ENCODE data around the gene REELD1. TPM values are rescaled to one million over a fixed set of nuclear protein-coding genes. Genes with fewer than 3 reads are reported as not detected.

REELD1 gene
- total RNA-seq, 1 experiment from 2014 or later: not detected

DNA sequence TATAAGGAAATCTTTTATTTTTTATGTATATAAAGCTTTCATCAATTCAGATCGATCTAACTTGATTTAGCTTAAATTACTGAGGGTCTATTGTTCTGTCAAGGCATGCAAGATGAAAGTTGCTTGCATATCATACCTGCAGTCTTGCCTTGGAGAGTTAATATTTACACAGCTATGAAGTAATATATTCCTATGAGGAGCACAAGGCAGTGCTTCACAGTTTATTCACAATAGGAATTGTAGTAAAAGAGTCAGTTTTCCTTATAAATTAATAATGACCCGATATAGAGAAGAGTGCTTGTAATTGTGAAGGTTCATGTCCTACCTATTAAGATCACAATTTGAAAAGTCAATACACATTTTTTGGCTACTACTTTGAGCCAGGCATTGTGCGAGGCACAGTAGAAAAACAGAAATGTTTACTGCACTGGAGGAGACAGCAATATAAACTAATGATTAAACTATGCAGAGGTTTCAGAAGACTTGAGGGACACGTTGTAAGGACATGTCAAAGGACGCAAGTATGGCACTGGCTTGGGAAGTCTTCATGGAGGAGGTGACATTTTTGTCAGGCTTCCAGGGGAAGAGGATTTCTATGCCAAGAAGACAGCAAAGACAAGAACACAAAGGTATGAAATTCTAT lies 38.8 kb downstream of the REELD1 start:
- H4K20me1 ChIP-seq (ENCODE audit: insufficient read depth): no peaks in the 10 kb centered on the region
- H3K36me3 ChIP-seq (ENCODE audit: low read depth): no peaks in the 10 kb centered on the region
- no peaks in the 10 kb centered on the region for H3K79me2 ChIP-seq (ENCODE audit: low read depth)
- POLR2A ChIA-PET (ENCODE audit: unreplicated experiment): interaction anchor here (0.5 kb wide), 2 partner anchors 267 to 335 kb away, joined by 3 to 11 read pairs; no protein-coding TSS in a partner anchor
- H3K4me3 ChIP-seq: no peak overlapping the region
- no peaks in the 10 kb centered on the region for H3K27me3 ChIP-seq (ENCODE audit: insufficient read depth, low read depth)
- H3K9me2 ChIP-seq (ENCODE audit: insufficient read depth): no peaks in the 10 kb centered on the region
- no peak for TF ChIP-seq EZH2 (IDR thresholded peaks at IDR 0.05; ENCODE audit: low read depth)
- TF ChIP-seq, protein P1, sequence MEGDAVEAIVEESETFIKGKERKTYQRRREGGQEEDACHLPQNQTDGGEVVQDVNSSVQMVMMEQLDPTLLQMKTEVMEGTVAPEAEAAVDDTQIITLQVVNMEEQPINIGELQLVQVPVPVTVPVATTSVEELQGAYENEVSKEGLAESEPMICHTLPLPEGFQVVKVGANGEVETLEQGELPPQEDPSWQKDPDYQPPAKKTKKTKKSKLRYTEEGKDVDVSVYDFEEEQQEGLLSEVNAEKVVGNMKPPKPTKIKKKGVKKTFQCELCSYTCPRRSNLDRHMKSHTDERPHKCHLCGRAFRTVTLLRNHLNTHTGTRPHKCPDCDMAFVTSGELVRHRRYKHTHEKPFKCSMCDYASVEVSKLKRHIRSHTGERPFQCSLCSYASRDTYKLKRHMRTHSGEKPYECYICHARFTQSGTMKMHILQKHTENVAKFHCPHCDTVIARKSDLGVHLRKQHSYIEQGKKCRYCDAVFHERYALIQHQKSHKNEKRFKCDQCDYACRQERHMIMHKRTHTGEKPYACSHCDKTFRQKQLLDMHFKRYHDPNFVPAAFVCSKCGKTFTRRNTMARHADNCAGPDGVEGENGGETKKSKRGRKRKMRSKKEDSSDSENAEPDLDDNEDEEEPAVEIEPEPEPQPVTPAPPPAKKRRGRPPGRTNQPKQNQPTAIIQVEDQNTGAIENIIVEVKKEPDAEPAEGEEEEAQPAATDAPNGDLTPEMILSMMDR (conservative IDR thresholded peaks at IDR 0.05): no peak
- no peak overlapping the region for H3K4me2 ChIP-seq
- no peaks in the 10 kb centered on the region for H3K9me3 ChIP-seq (ENCODE audit: insufficient read depth, low read depth)
- BruUV-seq (replicated peaks): no TSS peak
- no peaks in the 10 kb centered on the region for H3F3A ChIP-seq (ENCODE audit: insufficient read depth, low read depth)
- CTCF ChIA-PET: no interaction called here
- H3K4me1 ChIP-seq (replicated peaks; ENCODE audit: insufficient read depth): peaks cover 15% of the 10 kb centered on the region
- no peak overlapping the region for H3K27ac ChIP-seq
- DNase-seq: no peak
- no peak overlapping the region for H2AFZ ChIP-seq
- intact Hi-C loops (cut with micrococcal nuclease; ENCODE audit: unreplicated experiment): no loop called here

- Histone ChIP-seq H3K27ac (no peak overlapping the region), H4K20me1 (ENCODE audit: insufficient read depth) (no peaks in the 10 kb centered on the region), H3K9me2 (ENCODE audit: insufficient read depth) (no peaks in the 10 kb centered on the region), H3K79me2 (ENCODE audit: low read depth) (no peaks in the 10 kb centered on the region), H3K9me3 (ENCODE audit: insufficient read depth, low read depth) (no peaks in the 10 kb centered on the region), H3K4me2 (no peak overlapping the region), H2AFZ (no peak overlapping the region), H3K4me3 (no peak overlapping the region), H3F3A (ENCODE audit: insufficient read depth, low read depth) (peaks cover 7% of the 10 kb centered on the region; the same call in 1 of the 2 replicates), H3K27me3 (ENCODE audit: insufficient read depth, low read depth) (no peaks in the 10 kb centered on the region), H3K4me1 (replicated peaks; ENCODE audit: insufficient read depth) (peaks cover 19% of the 10 kb centered on the region), H3K36me3 (ENCODE audit: low read depth) (no peaks in the 10 kb centered on the region)
- CTCF ChIA-PET: no interaction called here
- POLR2A ChIA-PET (ENCODE audit: unreplicated experiment): no interaction called here
- no TSS peak for BruUV-seq (replicated peaks)
- DNase-seq: no peak
- TF ChIP-seq EZH2 (IDR thresholded peaks at IDR 0.05; ENCODE audit: low read depth): no peak
- TF ChIP-seq, protein P1 (conservative IDR thresholded peaks at IDR 0.05): no peak
- intact Hi-C loops (cut with micrococcal nuclease; ENCODE audit: unreplicated experiment): no loop called here
Observed at GRCh38 chr4:146255463-146255862, 41.1 kb downstream of the REELD1 start.

GRCh38 chr4:146255874-146256273 lies 41.5 kb downstream of the REELD1 start:
- Histone ChIP-seq H3F3A (ENCODE audit: insufficient read depth, low read depth) (peaks cover 11% of the 10 kb centered on the region; the same call in 1 of the 2 replicates), H3K4me2 (peak overlapping the region; percentile 16; the same call in 1 of the 2 replicates), H3K4me3 (no peak overlapping the region), H3K79me2 (ENCODE audit: low read depth) (no peaks in the 10 kb centered on the region), H4K20me1 (ENCODE audit: insufficient read depth) (no peaks in the 10 kb centered on the region), H3K27ac (no peak overlapping the region), H3K4me1 (replicated peaks; ENCODE audit: insufficient read depth) (peaks cover 23% of the 10 kb centered on the region), H3K36me3 (ENCODE audit: low read depth) (no peaks in the 10 kb centered on the region), H2AFZ (no peak overlapping the region), H3K27me3 (ENCODE audit: insufficient read depth, low read depth) (no peaks in the 10 kb centered on the region), H3K9me3 (ENCODE audit: insufficient read depth, low read depth) (no peaks in the 10 kb centered on the region), H3K9me2 (ENCODE audit: insufficient read depth) (no peaks in the 10 kb centered on the region)
- ChIA-PET POLR2A (ENCODE audit: unreplicated experiment) (no interaction called here), CTCF (no interaction called here)
- intact Hi-C loops (cut with micrococcal nuclease; ENCODE audit: unreplicated experiment): loop anchor here (1.0 kb wide), 1 partner anchor 448 kb away; no protein-coding TSS in a partner anchor
- no TSS peak for BruUV-seq (replicated peaks)
- peak in 1 of 2 experiments; percentile 73 for DNase-seq
- TF ChIP-seq, protein P1 (conservative IDR thresholded peaks at IDR 0.05): no peak
- no peak for TF ChIP-seq EZH2 (IDR thresholded peaks at IDR 0.05; ENCODE audit: low read depth)
